ENCODE results near the gene PRPF40B.

Gene PRPF40B

GRCh38 chr12:49627752-49628360 lies 4.5 kb downstream of the PRPF40B start:
- peaks cover 12% of the 10 kb centered on the region for H3K4me1 ChIP-seq (ENCODE audit: control insufficient read depth, insufficient read depth, low read length)
- H3K36me3 ChIP-seq (ENCODE audit: control insufficient read depth, insufficient read depth, low read length, severe bottlenecking) = peaks cover 5% of the 10 kb centered on the region
- no peaks in the 10 kb centered on the region for H3K9me3 ChIP-seq (ENCODE audit: control insufficient read depth, low read length)
- no peak overlapping the region for H3K4me3 ChIP-seq (ENCODE audit: low read length)
- DNase-seq (ENCODE audit: low read depth) = no peak
- H3K27me3 ChIP-seq (replicated peaks; ENCODE audit: control insufficient read depth, insufficient read depth, low read length) = no peaks in the 10 kb centered on the region
- no peak overlapping the region for H3K9ac ChIP-seq (ENCODE audit: low read length)

- H3K4me3 ChIP-seq (ENCODE audit: low read length) = no peak overlapping the region
- H3K27me3 ChIP-seq (replicated peaks; ENCODE audit: control insufficient read depth, insufficient read depth, low read length) = no peaks in the 10 kb centered on the region
- H3K36me3 ChIP-seq (ENCODE audit: control insufficient read depth, insufficient read depth, low read length, severe bottlenecking) = peaks cover 9% of the 10 kb centered on the region
- peaks cover 6% of the 10 kb centered on the region for H3K4me1 ChIP-seq (ENCODE audit: control insufficient read depth, insufficient read depth, low read length)
- H3K9ac ChIP-seq (ENCODE audit: low read length) = no peak overlapping the region
- DNase-seq (ENCODE audit: low read depth) = no peak
- H3K9me3 ChIP-seq (ENCODE audit: control insufficient read depth, low read length) = no peaks in the 10 kb centered on the region
Observed at GRCh38 chr12:49631336-49631907, 8.1 kb downstream of the PRPF40B start.

- Histone ChIP-seq H3K4me1 (ENCODE audit: control insufficient read depth, insufficient read depth, low read length) (peaks cover 11% of the 10 kb centered on the region), H3K27me3 (replicated peaks; ENCODE audit: control insufficient read depth, insufficient read depth, low read length) (no peaks in the 10 kb centered on the region), H3K9ac (ENCODE audit: low read length) (no peak overlapping the region), H3K36me3 (ENCODE audit: control insufficient read depth, insufficient read depth, low read length, severe bottlenecking) (peaks cover 9% of the 10 kb centered on the region), H3K9me3 (ENCODE audit: control insufficient read depth, low read length) (no peaks in the 10 kb centered on the region), H3K4me3 (ENCODE audit: low read length) (no peak overlapping the region)
- no peak for DNase-seq (ENCODE audit: low read depth)
Observed at GRCh38 chr12:49632401-49632800, 9.0 kb downstream of the PRPF40B start.

GRCh38 chr12:49632986-49633702 lies 9.8 kb downstream of the PRPF40B start:
- Histone ChIP-seq H3K4me3 (ENCODE audit: low read length) (no peak overlapping the region), H3K9ac (ENCODE audit: low read length) (no peak overlapping the region), H3K36me3 (ENCODE audit: control insufficient read depth, insufficient read depth, low read length, severe bottlenecking) (peaks cover 9% of the 10 kb centered on the region), H3K27me3 (replicated peaks; ENCODE audit: control insufficient read depth, insufficient read depth, low read length) (no peaks in the 10 kb centered on the region), H3K4me1 (ENCODE audit: control insufficient read depth, insufficient read depth, low read length) (peaks cover 8% of the 10 kb centered on the region), H3K9me3 (ENCODE audit: control insufficient read depth, low read length) (no peaks in the 10 kb centered on the region)
- no peak for DNase-seq (ENCODE audit: low read depth)

GRCh38 chr12:49633703-49634345 lies 10.5 kb downstream of the PRPF40B start:
- no peaks in the 10 kb centered on the region for H3K27me3 ChIP-seq (replicated peaks; ENCODE audit: control insufficient read depth, insufficient read depth, low read length)
- H3K36me3 ChIP-seq (ENCODE audit: control insufficient read depth, insufficient read depth, low read length, severe bottlenecking) = peaks cover 9% of the 10 kb centered on the region
- no peaks in the 10 kb centered on the region for H3K9me3 ChIP-seq (ENCODE audit: control insufficient read depth, low read length)
- H3K4me3 ChIP-seq (ENCODE audit: low read length) = no peak overlapping the region
- H3K4me1 ChIP-seq (ENCODE audit: control insufficient read depth, insufficient read depth, low read length) = peaks cover 8% of the 10 kb centered on the region
- DNase-seq (ENCODE audit: low read depth) = no peak
- no peak overlapping the region for H3K9ac ChIP-seq (ENCODE audit: low read length)

GRCh38 chr12:49635036-49635435 lies 11.7 kb downstream of the PRPF40B start:
- Histone ChIP-seq H3K27me3 (replicated peaks; ENCODE audit: control insufficient read depth, insufficient read depth, low read length) (no peaks in the 10 kb centered on the region), H3K4me3 (ENCODE audit: low read length) (no peak overlapping the region), H3K9me3 (ENCODE audit: control insufficient read depth, low read length) (no peaks in the 10 kb centered on the region), H3K36me3 (ENCODE audit: control insufficient read depth, insufficient read depth, low read length, severe bottlenecking) (peaks cover 9% of the 10 kb centered on the region), H3K4me1 (ENCODE audit: control insufficient read depth, insufficient read depth, low read length) (peaks cover 8% of the 10 kb centered on the region), H3K9ac (ENCODE audit: low read length) (no peak overlapping the region)
- no peak for DNase-seq (ENCODE audit: low read depth)

GRCh38 chr12:49635656-49636055 lies 12.3 kb downstream of the PRPF40B start:
- DNase-seq (ENCODE audit: low read depth) = no peak
- H3K9me3 ChIP-seq (ENCODE audit: control insufficient read depth, low read length) = no peaks in the 10 kb centered on the region
- peaks cover 9% of the 10 kb centered on the region for H3K36me3 ChIP-seq (ENCODE audit: control insufficient read depth, insufficient read depth, low read length, severe bottlenecking)
- H3K27me3 ChIP-seq (replicated peaks; ENCODE audit: control insufficient read depth, insufficient read depth, low read length) = no peaks in the 10 kb centered on the region
- peaks cover 8% of the 10 kb centered on the region for H3K4me1 ChIP-seq (ENCODE audit: control insufficient read depth, insufficient read depth, low read length)
- H3K4me3 ChIP-seq (ENCODE audit: low read length) = no peak overlapping the region
- no peak overlapping the region for H3K9ac ChIP-seq (ENCODE audit: low read length)

GRCh38 chr12:49636574-49636973 lies 13.2 kb downstream of the PRPF40B start:
- no peaks in the 10 kb centered on the region for H3K27me3 ChIP-seq (replicated peaks; ENCODE audit: control insufficient read depth, insufficient read depth, low read length)
- H3K9me3 ChIP-seq (ENCODE audit: control insufficient read depth, low read length) = no peaks in the 10 kb centered on the region
- H3K4me1 ChIP-seq (ENCODE audit: control insufficient read depth, insufficient read depth, low read length) = peaks cover 8% of the 10 kb centered on the region
- no peak for DNase-seq (ENCODE audit: low read depth)
- H3K4me3 ChIP-seq (ENCODE audit: low read length) = no peak overlapping the region
- peak overlapping the region; percentile 36 for H3K9ac ChIP-seq (ENCODE audit: low read length)
- H3K36me3 ChIP-seq (ENCODE audit: control insufficient read depth, insufficient read depth, low read length, severe bottlenecking) = peaks cover 10% of the 10 kb centered on the region

- H3K9me3 ChIP-seq (ENCODE audit: control insufficient read depth, low read length) = no peaks in the 10 kb centered on the region
- DNase-seq (ENCODE audit: low read depth) = peak; percentile 84
- no peaks in the 10 kb centered on the region for H3K27me3 ChIP-seq (replicated peaks; ENCODE audit: control insufficient read depth, insufficient read depth, low read length)
- peaks cover 10% of the 10 kb centered on the region for H3K36me3 ChIP-seq (ENCODE audit: control insufficient read depth, insufficient read depth, low read length, severe bottlenecking)
- H3K4me3 ChIP-seq (ENCODE audit: low read length) = no peak overlapping the region
- H3K9ac ChIP-seq (ENCODE audit: low read length) = peak overlapping the region; percentile 36
- peaks cover 8% of the 10 kb centered on the region for H3K4me1 ChIP-seq (ENCODE audit: control insufficient read depth, insufficient read depth, low read length)
Observed at GRCh38 chr12:49636979-49637755, 13.8 kb downstream of the PRPF40B start.

- no peak for DNase-seq (ENCODE audit: low read depth)
- Histone ChIP-seq H3K9me3 (ENCODE audit: control insufficient read depth, low read length) (no peaks in the 10 kb centered on the region), H3K36me3 (ENCODE audit: control insufficient read depth, insufficient read depth, low read length, severe bottlenecking) (peaks cover 30% of the 10 kb centered on the region), H3K4me3 (ENCODE audit: low read length) (no peak overlapping the region), H3K4me1 (ENCODE audit: control insufficient read depth, insufficient read depth, low read length) (peaks cover 13% of the 10 kb centered on the region), H3K27me3 (replicated peaks; ENCODE audit: control insufficient read depth, insufficient read depth, low read length) (no peaks in the 10 kb centered on the region), H3K9ac (ENCODE audit: low read length) (no peak overlapping the region)
Observed at GRCh38 chr12:49641748-49642369, 18.5 kb downstream of the PRPF40B start.
